Smooth muscle cell (in vitro differentiated cells): ENCODE data around the gene KIF1A. TPM values are rescaled to one million over a fixed set of nuclear protein-coding genes. Genes with fewer than 3 reads are reported as not detected.

ENCODE experiments used
- DNase-seq: peaks from one replicate; lab custom pipeline; 2025; ENCODE audit not compliant: unreplicated experiment; lab: John Stamatoyannopoulos, UW
- H2AFZ ChIP-seq: fragments of 200-600 bp; sonication (generic); 2 replicates; pipeline ENCODE4 v1.6.0; 2016; ENCODE audit warnings: antibody characterized with exemption, low read depth, mild to moderate bottlenecking
- H3F3A ChIP-seq: fragments of 200-600 bp; sonication (generic); 2 replicates; pipeline ENCODE4 v1.6.0; 2017; ENCODE audit warnings: antibody characterized with exemption, low read depth
- H3K27ac ChIP-seq: fragments of 200-600 bp; sonication (generic); 2 replicates; pipeline ENCODE4 v1.5.1; 2016; ENCODE audit warnings: low read depth, mild to moderate bottlenecking
- H3K27me3 ChIP-seq: fragments of 200-600 bp; sonication (generic); 2 replicates; pipeline ENCODE4 v1.6.1; 2016; ENCODE audit warnings: low read depth, mild to moderate bottlenecking
- H3K36me3 ChIP-seq: fragments of 200-600 bp; sonication (generic); 2 replicates; pipeline ENCODE4 v1.5.1; 2016; ENCODE audit warnings: low read depth
- H3K4me1 ChIP-seq: fragments of 200-600 bp; sonication (generic); 2 replicates; pipeline ENCODE4 v1.5.1; 2016; ENCODE audit warnings: low read depth
- H3K4me2 ChIP-seq: fragments of 200-600 bp; sonication (generic); 2 replicates; pipeline ENCODE4 v1.6.0; 2016; ENCODE audit warnings: mild to moderate bottlenecking
- H3K4me3 ChIP-seq: fragments of 200-600 bp; sonication (generic); 2 replicates; pipeline ENCODE4 v1.5.1; 2016; ENCODE audit warnings: mild to moderate bottlenecking
- H3K79me2 ChIP-seq: fragments of 200-600 bp; sonication (generic); 2 replicates; pipeline ENCODE4 v1.6.0; 2016; ENCODE audit warnings: low read depth, mild to moderate bottlenecking
- H3K9ac ChIP-seq: fragments of 200-600 bp; sonication (generic); 2 replicates; pipeline ENCODE4 v1.6.0; 2016; ENCODE audit warnings: low read depth
- H3K9me3 ChIP-seq: fragments of 200-600 bp; sonication (generic); replicated peaks from 2 replicates; pipeline ENCODE4 v1.5.1; 2016; ENCODE audit warnings: low read depth
- H4K20me1 ChIP-seq: fragments of 200-600 bp; sonication (generic); 2 replicates; pipeline ENCODE4 v1.6.0; 2016; ENCODE audit warnings: low read depth
- WGBS: methylation state at CpG from one replicate; pipeline ENCODE4 v1.1.7; 2016; ENCODE audit warnings: low lambda C conversion rate; 5-methylcytosine and 5-hydroxymethylcytosine counted together
- polyA plus RNA-seq: library from polyadenylated mRNA; unstranded; fragments of >200 nt; fragmentation: Nextera tagmentation; extraction: Ambion mirVana; gene quantifications from 2 replicates; pipeline ENCODE4 v1.2.1, GENCODE V29; 2016
- total RNA-seq: library from RNA; depleted of rRNA; stranded (reverse); fragments of >200 nt; gene quantifications from 2 replicates; pipeline ENCODE4 v1.2.3, GENCODE V29; 2014
- TF ChIP-seq, protein P1 (sequence below): fragments of 200-600 bp; sonication (generic); IDR thresholded peaks from 2 replicates; pipeline ENCODE4 v1.5.1; 2017; ENCODE audit warnings: borderline replicate concordance, mild to moderate bottlenecking, antibody characterized with exemption; ENCODE audit not compliant: insufficient read depth, poor library complexity, severe bottlenecking

KIF1A gene
- total and polyA plus RNA-seq, 2 experiments from 2014 or later = 4.6 to 8.4 TPM

DNA sequence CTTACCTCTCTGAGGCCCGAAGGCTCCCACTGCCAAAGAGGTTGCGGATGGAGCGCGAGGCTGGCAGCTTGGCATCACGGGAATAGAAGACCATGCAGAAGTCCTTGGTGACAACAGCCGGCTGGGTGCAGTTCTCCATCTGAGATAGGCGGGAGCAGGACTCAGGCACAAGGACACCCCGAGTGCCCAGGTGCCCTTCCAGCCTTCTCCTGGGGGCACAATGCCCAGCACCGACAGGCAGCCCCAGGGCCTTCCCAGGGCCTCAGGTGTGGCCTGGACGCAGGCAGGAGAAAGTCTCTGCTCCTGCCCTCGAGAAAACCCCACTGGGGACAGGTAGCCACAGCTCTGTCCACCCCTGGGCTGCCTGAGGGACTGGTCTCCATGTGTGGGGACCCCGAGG is 94.8 kb downstream of the KIF1A start:
- DNase-seq = no peak
- H4K20me1 ChIP-seq = no peaks in the 10 kb centered on the region
- no peak overlapping the region for H2AFZ ChIP-seq
- H3K9me3 ChIP-seq = no peaks in the 10 kb centered on the region
- no peaks in the 10 kb centered on the region for H3K4me1 ChIP-seq
- TF ChIP-seq, protein P1, sequence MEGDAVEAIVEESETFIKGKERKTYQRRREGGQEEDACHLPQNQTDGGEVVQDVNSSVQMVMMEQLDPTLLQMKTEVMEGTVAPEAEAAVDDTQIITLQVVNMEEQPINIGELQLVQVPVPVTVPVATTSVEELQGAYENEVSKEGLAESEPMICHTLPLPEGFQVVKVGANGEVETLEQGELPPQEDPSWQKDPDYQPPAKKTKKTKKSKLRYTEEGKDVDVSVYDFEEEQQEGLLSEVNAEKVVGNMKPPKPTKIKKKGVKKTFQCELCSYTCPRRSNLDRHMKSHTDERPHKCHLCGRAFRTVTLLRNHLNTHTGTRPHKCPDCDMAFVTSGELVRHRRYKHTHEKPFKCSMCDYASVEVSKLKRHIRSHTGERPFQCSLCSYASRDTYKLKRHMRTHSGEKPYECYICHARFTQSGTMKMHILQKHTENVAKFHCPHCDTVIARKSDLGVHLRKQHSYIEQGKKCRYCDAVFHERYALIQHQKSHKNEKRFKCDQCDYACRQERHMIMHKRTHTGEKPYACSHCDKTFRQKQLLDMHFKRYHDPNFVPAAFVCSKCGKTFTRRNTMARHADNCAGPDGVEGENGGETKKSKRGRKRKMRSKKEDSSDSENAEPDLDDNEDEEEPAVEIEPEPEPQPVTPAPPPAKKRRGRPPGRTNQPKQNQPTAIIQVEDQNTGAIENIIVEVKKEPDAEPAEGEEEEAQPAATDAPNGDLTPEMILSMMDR = no peak
- no peaks in the 10 kb centered on the region for H3K27me3 ChIP-seq
- H3K4me3 ChIP-seq = no peak overlapping the region
- no peaks in the 10 kb centered on the region for H3K79me2 ChIP-seq
- H3K9ac ChIP-seq = no peak overlapping the region
- 93% methylated on average over 12 of the region's 12 CpGs for WGBS
- H3K36me3 ChIP-seq = no peaks in the 10 kb centered on the region
- no peak overlapping the region for H3K27ac ChIP-seq
- no peaks in the 10 kb centered on the region for H3F3A ChIP-seq
- no peak overlapping the region for H3K4me2 ChIP-seq

DNA sequence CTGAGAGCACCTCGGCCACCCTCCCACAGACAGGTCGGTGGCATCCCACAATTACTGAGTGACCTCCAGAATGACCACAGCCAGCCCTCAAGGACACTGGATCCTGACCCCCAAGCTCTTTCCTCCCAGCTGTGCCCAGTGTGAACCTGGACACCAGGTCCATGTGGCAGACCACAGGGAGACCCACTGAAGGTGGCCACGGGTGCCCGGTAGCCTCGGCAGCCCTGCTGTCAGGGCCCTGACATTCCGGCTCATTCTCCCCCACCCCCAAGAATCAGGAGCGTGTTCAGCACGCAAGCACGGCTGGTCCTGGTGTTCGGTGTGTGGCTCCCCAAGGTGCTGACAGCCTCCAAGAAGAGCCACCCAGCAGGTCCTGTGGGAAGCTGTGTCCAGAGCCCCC is 95.6 kb downstream of the KIF1A start:
- Histone ChIP-seq H3K4me3 (no peak overlapping the region), H3K9ac (no peak overlapping the region), H3K4me1 (no peaks in the 10 kb centered on the region), H4K20me1 (no peaks in the 10 kb centered on the region), H3K79me2 (no peaks in the 10 kb centered on the region), H3F3A (no peaks in the 10 kb centered on the region), H3K9me3 (no peaks in the 10 kb centered on the region), H3K36me3 (no peaks in the 10 kb centered on the region), H2AFZ (no peak overlapping the region), H3K27me3 (no peaks in the 10 kb centered on the region), H3K27ac (no peak overlapping the region), H3K4me2 (no peak overlapping the region)
- DNase-seq = no peak
- TF ChIP-seq, protein P1 = no peak
- WGBS = 98% methylated on average over 9 of the region's 10 CpGs

DNA sequence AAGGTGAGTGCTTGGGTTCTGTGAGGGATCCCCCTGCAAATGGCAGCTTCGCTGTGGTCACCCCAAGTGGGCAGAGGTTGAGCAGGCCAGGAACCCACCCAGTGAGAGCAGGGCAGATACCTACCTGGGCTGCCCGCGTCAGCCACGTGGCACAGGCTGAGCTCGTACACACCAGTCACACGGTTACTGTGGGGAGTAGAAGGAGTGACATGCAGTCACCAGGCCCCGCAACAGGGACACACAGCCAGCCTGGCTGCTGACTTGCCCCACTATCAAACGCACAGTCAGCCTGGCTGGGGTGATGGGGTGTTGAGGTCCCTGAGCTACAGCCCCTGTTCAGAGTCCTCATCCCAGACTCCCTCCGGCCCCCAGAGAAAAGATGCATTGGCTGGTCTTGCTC is 96.2 kb downstream of the KIF1A start:
- no peak for DNase-seq
- no peak overlapping the region for H2AFZ ChIP-seq
- no peaks in the 10 kb centered on the region for H3K27me3 ChIP-seq
- H3K4me1 ChIP-seq = no peaks in the 10 kb centered on the region
- H4K20me1 ChIP-seq = no peaks in the 10 kb centered on the region
- H3K27ac ChIP-seq = no peak overlapping the region
- no peaks in the 10 kb centered on the region for H3K79me2 ChIP-seq
- no peak overlapping the region for H3K4me3 ChIP-seq
- H3K4me2 ChIP-seq = no peak overlapping the region
- no peak overlapping the region for H3K9ac ChIP-seq
- WGBS = 97% methylated on average over 9 of the region's 9 CpGs
- H3K9me3 ChIP-seq = no peaks in the 10 kb centered on the region
- TF ChIP-seq, protein P1 = no peak
- H3F3A ChIP-seq = no peaks in the 10 kb centered on the region
- no peaks in the 10 kb centered on the region for H3K36me3 ChIP-seq
